Smooth muscle cell (in vitro differentiated cells): ENCODE results near the gene EDNRB. TPM values are rescaled to one million over a fixed set of nuclear protein-coding genes. Genes with fewer than 3 reads are reported as not detected.
"Not testable (repeated sequence)": the region's sequence is repeated elsewhere in the genome, so short reads cannot be mapped to it uniquely, and the experiment has no call there.

Experiments used
- DNase-seq: peaks from one replicate; lab custom pipeline; 2025; ENCODE audit not compliant: unreplicated experiment; lab: John Stamatoyannopoulos, UW
- H2AFZ ChIP-seq: fragments of 200-600 bp; sonication (generic); 2 replicates; pipeline ENCODE4 v1.6.0; 2016; ENCODE audit warnings: antibody characterized with exemption, low read depth, mild to moderate bottlenecking
- H3F3A ChIP-seq: fragments of 200-600 bp; sonication (generic); 2 replicates; pipeline ENCODE4 v1.6.0; 2017; ENCODE audit warnings: antibody characterized with exemption, low read depth
- H3K27ac ChIP-seq: fragments of 200-600 bp; sonication (generic); 2 replicates; pipeline ENCODE4 v1.5.1; 2016; ENCODE audit warnings: low read depth, mild to moderate bottlenecking
- H3K27me3 ChIP-seq: fragments of 200-600 bp; sonication (generic); 2 replicates; pipeline ENCODE4 v1.6.1; 2016; ENCODE audit warnings: low read depth, mild to moderate bottlenecking
- H3K36me3 ChIP-seq: fragments of 200-600 bp; sonication (generic); 2 replicates; pipeline ENCODE4 v1.5.1; 2016; ENCODE audit warnings: low read depth
- H3K4me1 ChIP-seq: fragments of 200-600 bp; sonication (generic); 2 replicates; pipeline ENCODE4 v1.5.1; 2016; ENCODE audit warnings: low read depth
- H3K4me2 ChIP-seq: fragments of 200-600 bp; sonication (generic); 2 replicates; pipeline ENCODE4 v1.6.0; 2016; ENCODE audit warnings: mild to moderate bottlenecking
- H3K4me3 ChIP-seq: fragments of 200-600 bp; sonication (generic); 2 replicates; pipeline ENCODE4 v1.5.1; 2016; ENCODE audit warnings: mild to moderate bottlenecking
- H3K79me2 ChIP-seq: fragments of 200-600 bp; sonication (generic); 2 replicates; pipeline ENCODE4 v1.6.0; 2016; ENCODE audit warnings: low read depth, mild to moderate bottlenecking
- H3K9ac ChIP-seq: fragments of 200-600 bp; sonication (generic); 2 replicates; pipeline ENCODE4 v1.6.0; 2016; ENCODE audit warnings: low read depth
- H3K9me3 ChIP-seq: fragments of 200-600 bp; sonication (generic); replicated peaks from 2 replicates; pipeline ENCODE4 v1.5.1; 2016; ENCODE audit warnings: low read depth
- H4K20me1 ChIP-seq: fragments of 200-600 bp; sonication (generic); 2 replicates; pipeline ENCODE4 v1.6.0; 2016; ENCODE audit warnings: low read depth
- CTCF ChIP-seq: fragments of 200-600 bp; sonication (generic); IDR thresholded peaks from 2 replicates; pipeline ENCODE4 v1.5.1; 2017; ENCODE audit warnings: borderline replicate concordance, mild to moderate bottlenecking, antibody characterized with exemption; ENCODE audit not compliant: insufficient read depth, poor library complexity, severe bottlenecking
- WGBS: methylation state at CpG from one replicate; pipeline ENCODE4 v1.1.7; 2016; ENCODE audit warnings: low lambda C conversion rate; 5-methylcytosine and 5-hydroxymethylcytosine counted together
- polyA plus RNA-seq: library from polyadenylated mRNA; unstranded; fragments of >200 nt; fragmentation: Nextera tagmentation; extraction: Ambion mirVana; gene quantifications from 2 replicates; pipeline ENCODE4 v1.2.1, GENCODE V29; 2016
- total RNA-seq: library from RNA; depleted of rRNA; stranded (reverse); fragments of >200 nt; gene quantifications from 2 replicates; pipeline ENCODE4 v1.2.3, GENCODE V29; 2014

The EDNRB gene
- total and polyA plus RNA-seq, 2 experiments from 2014 or later = 1.1 to 2.9 TPM

GRCh38 chr13:77952276-77952675, 33.6 kb upstream of the EDNRB start:
- H3K27me3 ChIP-seq = no peaks in the 10 kb centered on the region
- H3K9me3 ChIP-seq = no peaks in the 10 kb centered on the region
- no peak overlapping the region for H3K4me3 ChIP-seq
- no peaks in the 10 kb centered on the region for H3K79me2 ChIP-seq
- no peaks in the 10 kb centered on the region for H3K36me3 ChIP-seq
- no peaks in the 10 kb centered on the region for H3K4me1 ChIP-seq
- H4K20me1 ChIP-seq = no peaks in the 10 kb centered on the region
- no peak overlapping the region for H2AFZ ChIP-seq
- no peak overlapping the region for H3K9ac ChIP-seq
- H3F3A ChIP-seq = no peaks in the 10 kb centered on the region
- TF ChIP-seq CTCF = no peak
- H3K4me2 ChIP-seq = no peak overlapping the region
- no peak overlapping the region for H3K27ac ChIP-seq
- DNase-seq = no peak

DNA sequence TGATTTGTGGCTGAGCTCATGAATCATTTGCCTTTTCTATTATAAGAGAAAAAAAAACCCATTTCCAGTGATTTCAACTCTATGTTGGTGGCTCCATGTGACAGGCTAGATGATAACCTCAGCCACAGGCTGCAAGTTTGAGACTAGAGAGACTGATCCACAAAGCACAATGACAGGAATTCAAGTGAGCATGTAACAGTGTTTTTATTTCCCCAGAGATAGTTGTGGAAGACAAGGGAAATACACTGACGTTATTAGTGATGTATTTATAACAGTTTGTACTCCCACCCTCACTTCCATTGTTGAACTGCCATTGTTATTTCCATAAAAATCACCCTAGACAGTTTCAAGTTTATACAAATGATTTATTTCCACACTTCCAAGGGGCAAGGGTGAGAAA, 27.9 kb upstream of the EDNRB start:
- H3K4me1 ChIP-seq = no peaks in the 10 kb centered on the region
- no peak overlapping the region for H3K4me2 ChIP-seq
- H3F3A ChIP-seq = no peaks in the 10 kb centered on the region
- H3K36me3 ChIP-seq = no peaks in the 10 kb centered on the region
- WGBS = 63% methylated on average over 1 of the region's 1 CpG
- no peaks in the 10 kb centered on the region for H3K9me3 ChIP-seq
- H4K20me1 ChIP-seq = no peaks in the 10 kb centered on the region
- H3K27me3 ChIP-seq = no peaks in the 10 kb centered on the region
- no peak overlapping the region for H3K9ac ChIP-seq
- no peaks in the 10 kb centered on the region for H3K79me2 ChIP-seq
- no peak for DNase-seq
- H2AFZ ChIP-seq = no peak overlapping the region
- H3K4me3 ChIP-seq = no peak overlapping the region
- no peak overlapping the region for H3K27ac ChIP-seq
- no peak for TF ChIP-seq CTCF

- not testable (repeated sequence) for H3K27ac ChIP-seq, H3K4me3 ChIP-seq, H3K9me3 ChIP-seq, H3F3A ChIP-seq, H3K4me2 ChIP-seq, H4K20me1 ChIP-seq, H3K79me2 ChIP-seq, H3K9ac ChIP-seq, DNase-seq, H3K36me3 ChIP-seq, H3K4me1 ChIP-seq, H2AFZ ChIP-seq, H3K27me3 ChIP-seq
- 89% methylated on average over 7 of the region's 7 CpGs for WGBS
These were observed 16.4 kb upstream of the EDNRB start for GRCh38 chr13:77935063-77935462.

- Histone ChIP-seq H3K79me2 (no peaks in the 10 kb centered on the region), H3K4me2 (no peak overlapping the region)
- no peak for TF ChIP-seq CTCF
These were observed 11.8 kb upstream of the EDNRB start for GRCh38 chr13:77930430-77930829.

More at GRCh38 chr13:77930430-77930829, 11.8 kb upstream of the EDNRB start:
- no peak overlapping the region for H2AFZ ChIP-seq
- H3K9me3 ChIP-seq = no peaks in the 10 kb centered on the region
- H3K27ac ChIP-seq = no peak overlapping the region
- H3K4me3 ChIP-seq = no peak overlapping the region
- H3F3A ChIP-seq = no peaks in the 10 kb centered on the region
- no peaks in the 10 kb centered on the region for H3K27me3 ChIP-seq
- H3K9ac ChIP-seq = no peak overlapping the region
- H3K36me3 ChIP-seq = no peaks in the 10 kb centered on the region
- H3K4me1 ChIP-seq = peaks cover 4% of the 10 kb centered on the region
- no peaks in the 10 kb centered on the region for H4K20me1 ChIP-seq
- no peak for DNase-seq
